Limb (tissue), 2 donors: Measurements from ENCODE around the gene MBD6.
"Not testable (repeated sequence)": the region's sequence is repeated elsewhere in the genome, so short reads cannot be mapped to it uniquely, and the experiment has no call there.

Experiments used
- DNase-seq, 2 donors: peaks; one replicate each; pipeline ENCODE4 v3.0.0-alpha.2; 2016; ENCODE audit errors: extremely low spot score in 2 of 2

Gene MBD6

DNA sequence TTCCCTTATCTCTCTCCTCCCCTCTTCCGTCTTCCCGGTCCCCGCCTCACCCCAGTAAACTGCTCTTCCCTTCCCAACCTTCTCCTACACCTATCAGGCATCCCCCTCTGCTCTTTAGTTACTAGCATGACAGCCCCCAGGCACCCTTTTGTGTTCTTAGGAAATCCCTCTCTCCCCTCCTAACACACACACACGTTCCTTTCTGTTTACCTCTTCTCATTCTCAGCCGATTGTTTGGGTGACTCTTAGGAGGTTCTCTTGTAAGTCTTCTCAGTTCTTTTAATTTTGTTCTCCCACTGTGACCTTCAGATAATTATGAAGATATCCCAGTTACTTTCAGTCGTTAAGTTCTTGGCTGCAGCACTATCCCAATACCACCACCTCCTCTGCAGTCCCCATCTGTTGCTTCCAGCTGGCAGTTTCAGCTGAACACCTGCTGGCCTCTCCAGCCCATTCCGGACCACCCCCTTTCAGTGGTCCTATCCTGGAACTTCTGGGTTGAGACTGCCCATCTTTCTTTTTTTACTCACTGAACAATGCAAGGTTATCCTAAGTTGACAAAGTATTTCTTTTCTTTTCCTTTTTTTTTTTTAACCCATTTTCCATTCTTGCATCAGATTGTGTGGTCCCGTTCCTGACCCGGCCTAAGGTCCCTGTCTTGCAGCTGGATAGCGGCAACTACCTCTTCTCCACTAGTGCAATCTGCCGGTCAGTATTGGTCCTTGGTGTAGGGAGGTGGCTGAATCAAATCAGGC, 34.0 kb upstream of the MBD6 start:
- no peak for DNase-seq

DNA sequence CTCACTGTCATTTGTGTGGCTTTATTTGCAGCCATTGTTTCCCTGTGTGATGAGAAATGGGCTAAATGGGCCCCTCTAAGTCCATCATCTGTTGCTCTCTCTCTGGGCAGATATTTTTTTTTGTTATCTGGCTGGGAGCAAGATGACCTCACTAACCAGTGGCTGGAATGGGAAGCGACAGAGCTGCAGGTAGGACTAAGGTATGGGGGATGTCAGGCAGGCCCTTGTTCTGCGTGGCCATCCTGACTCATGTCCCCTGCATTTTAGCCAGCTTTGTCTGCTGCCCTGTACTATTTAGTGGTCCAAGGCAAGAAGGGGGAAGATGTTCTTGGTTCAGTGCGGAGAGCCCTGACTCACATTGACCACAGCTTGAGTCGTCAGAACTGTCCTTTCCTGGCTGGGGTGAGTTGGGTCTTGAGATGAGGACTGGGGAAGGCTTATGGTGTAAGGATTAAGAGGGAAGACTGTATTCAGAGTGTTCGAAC, 33.4 kb upstream of the MBD6 start:
- no peak for DNase-seq

DNA sequence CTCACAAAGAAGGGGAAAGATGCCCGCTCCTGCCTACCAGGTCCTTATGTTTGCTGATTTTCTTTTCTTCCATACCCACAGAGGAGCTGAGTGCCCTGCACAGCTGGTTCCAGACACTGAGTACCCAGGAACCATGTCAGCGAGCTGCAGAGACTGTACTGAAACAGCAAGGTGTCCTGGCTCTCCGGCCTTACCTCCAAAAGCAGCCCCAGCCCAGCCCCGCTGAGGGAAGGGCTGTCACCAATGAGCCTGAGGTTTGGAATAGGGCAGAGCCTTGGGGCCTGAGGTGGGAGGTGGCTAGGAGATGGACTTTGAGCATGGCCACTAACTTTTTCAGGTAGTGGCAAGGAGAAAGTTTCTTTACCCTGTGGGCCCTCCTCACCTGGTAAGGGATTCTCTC, 32.5 kb upstream of the MBD6 start:
- DNase-seq = no peak

- no peak for DNase-seq
These were observed 31.0 kb upstream of the MBD6 start for GRCh38 chr12:57491393-57492280.

GRCh38 chr12:57495051-57495701, 27.4 kb upstream of the MBD6 start:
- DNase-seq = not testable (repeated sequence)

DNA sequence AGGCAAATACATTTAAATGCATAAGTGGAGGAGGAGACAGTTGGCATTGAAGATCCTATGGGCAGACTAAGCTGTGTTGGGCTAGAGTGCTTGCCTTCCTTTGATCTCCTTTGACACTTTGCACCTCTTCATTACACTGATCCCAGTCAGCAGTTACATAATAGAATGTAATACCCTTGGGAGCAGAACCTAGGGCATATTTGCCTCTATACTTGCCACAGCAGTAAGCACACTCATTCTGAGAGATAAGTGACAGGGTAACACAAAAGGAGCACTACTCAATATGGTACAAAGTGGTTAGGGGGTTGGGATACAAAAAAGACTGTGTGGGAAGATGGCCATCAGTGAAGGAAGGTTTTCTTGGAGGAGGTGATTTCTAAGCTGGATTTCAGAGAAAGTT, 25.8 kb upstream of the MBD6 start:
- DNase-seq = no peak

DNA sequence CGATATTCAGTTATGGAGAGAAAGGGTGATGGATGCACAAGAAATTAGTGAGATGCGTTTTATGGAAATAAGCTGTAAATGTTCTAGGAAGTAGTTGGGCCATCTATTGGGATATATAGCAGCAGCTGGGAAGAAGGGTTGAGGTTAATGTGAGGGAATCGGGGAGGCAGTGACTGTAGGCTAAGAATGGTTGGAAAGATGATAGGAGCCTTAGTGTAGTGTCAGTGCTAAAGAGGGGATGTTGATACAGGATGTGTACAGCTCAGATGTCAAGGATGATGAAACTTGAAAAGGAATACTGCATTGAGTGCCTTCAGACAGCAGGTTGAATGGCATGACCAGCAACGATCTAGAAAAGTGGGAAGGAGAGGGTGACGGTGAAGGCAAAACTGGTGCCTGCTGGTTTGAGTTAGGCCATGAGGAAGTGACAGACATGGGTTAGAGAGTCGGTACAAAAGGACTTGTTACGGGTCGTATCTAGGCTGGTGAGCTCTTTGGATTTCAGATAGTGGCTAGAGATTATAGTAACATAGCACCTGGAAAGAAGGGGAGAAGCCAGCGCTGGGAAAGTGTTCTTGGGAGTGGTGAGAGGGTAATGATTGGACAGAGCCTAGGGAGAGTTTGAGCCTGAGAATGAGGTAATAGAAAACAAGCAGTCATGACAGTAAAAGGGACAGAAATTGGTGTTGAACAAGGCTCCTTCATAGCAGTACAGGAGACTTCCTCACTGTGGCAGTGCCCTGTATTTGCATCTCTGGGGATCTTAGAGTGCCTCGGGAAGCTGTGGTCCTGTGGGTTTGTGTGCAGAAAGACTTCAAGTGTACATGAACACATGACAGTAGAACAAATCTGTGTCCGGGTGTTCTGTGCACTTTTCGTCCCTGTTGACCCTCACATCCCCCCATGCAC, 25.1 kb upstream of the MBD6 start:
- DNase-seq = no peak

DNA sequence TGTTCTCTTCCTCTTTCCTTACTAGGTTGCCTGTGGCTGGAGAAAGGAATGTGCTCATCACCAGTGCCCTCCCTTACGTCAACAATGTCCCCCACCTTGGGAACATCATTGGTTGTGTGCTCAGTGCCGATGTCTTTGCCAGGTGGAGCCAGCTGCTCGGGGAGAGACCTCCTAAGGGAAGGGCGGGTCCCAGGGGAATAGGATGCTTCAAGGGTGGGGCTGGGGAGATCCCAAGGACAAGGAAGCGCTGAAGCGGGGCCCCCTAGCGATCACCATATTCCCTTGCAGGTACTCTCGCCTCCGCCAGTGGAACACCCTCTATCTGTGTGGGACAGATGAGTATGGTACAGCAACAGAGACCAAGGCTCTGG, 24.5 kb upstream of the MBD6 start:
- DNase-seq = no peak

DNA sequence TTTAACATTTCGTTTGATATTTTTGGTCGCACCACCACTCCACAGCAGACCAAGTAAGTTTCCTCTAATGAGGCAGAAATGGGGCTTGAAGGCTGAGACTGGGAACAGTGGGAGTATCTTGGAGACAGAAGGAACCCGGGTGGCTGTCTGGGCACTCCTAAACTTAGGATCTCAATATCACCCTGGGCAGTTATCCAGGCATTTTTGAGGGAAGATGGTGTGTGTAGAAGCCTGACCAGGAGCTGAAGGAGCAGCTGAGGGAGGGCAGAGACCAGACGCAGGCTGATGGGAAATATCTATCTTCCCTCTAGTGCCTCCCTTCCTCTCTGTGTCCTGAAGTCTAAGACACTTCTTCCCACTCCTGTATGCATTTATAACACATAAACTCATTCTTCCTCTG, 24.1 kb upstream of the MBD6 start:
- no peak for DNase-seq

GRCh38 chr12:57500213-57500612, 22.4 kb upstream of the MBD6 start:
- DNase-seq = no peak

DNA sequence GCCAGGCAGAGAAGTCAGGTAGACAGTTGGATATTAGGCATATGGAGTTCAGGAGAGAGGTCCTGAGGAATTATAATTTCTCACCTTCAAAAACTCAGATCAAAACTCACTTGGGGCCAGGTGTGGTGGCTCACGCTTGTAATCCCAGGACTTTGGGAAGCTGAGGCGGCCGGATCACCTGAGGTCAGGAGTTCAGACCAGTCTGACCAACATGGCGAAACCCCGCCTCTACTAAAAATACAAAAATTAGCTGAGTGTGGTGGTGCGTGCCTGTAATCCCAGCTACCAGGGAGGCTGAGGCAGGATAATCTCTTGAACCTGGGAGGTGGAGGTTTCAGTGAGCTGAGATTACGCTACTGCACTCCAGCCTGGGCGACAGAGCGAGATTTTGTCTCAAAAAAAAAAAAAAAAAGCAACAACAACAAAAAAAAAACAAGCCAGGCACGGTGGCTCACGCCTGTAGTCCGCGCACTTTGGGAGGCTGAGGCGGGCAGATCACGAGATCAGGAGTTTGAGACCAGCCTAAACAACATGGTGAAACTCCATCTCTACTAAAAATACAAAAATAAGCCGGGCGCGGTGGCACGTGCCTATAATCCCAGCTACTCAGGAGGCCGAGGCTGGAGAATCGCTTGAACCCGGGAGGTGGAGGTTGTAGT, 20.2 kb upstream of the MBD6 start:
- not testable (repeated sequence) for DNase-seq

DNA sequence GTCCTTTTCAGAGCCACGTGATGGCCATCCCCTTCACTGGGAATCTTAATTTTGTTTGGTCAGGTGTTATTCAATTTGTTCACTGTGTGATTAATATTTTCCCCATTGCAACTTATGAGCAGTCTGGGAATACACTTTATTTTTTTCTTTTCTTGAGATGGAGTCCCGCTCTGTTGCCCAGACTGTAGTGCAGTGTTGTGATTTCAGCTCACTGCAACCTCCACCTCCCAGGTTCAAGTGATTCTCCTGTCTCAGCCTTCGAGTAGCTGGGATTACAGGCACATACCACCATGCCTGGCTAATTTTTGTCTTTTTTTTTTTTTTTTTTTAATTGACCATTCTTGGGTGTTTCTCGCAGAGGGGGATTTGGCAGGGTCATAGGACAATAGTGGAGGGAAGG, 16.1 kb upstream of the MBD6 start:
- not testable (repeated sequence) for DNase-seq

DNA sequence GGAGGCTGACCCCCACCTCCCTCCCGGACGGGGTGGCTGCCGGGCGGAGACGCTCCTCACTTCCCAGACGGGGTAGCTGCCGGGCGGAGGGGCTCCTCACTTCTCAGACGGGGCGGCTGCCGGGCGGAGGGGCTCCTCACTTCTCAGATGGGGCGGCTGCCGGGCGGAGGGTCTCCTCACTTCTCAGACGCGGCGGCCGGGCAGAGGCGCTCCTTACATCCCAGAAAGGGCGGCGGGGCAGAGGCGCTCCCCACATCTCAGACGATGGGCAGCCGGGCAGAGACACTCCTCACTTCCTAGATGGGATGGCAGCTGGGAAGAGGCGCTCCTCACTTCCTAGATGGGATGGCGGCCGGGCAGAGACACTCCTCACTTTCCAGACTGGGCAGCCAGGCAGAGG, 14.8 kb upstream of the MBD6 start:
- not testable (repeated sequence) for DNase-seq

DNA sequence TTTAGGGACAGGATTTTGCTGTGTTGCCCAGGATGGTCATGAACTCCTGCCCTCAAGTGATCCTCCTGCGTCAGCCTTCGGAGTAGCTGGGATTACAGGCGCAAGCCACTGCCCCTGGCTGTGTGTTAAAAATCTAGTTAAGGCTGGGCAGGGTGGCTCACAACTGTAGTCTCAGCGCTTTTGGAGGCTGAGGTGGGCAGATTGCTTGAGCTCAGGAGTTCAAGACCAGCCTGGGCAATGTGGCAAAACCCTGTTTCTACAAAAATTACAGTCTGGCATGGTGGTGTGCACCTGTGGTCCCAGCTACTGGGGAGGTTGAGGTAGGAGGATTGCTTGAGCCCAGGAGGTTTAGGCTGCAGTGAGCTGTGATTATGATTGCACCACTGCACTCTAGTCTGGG, 11.5 kb upstream of the MBD6 start:
- DNase-seq = no peak

- DNase-seq = no peak
These were observed 10.9 kb upstream of the MBD6 start for GRCh38 chr12:57511588-57512325.

DNA sequence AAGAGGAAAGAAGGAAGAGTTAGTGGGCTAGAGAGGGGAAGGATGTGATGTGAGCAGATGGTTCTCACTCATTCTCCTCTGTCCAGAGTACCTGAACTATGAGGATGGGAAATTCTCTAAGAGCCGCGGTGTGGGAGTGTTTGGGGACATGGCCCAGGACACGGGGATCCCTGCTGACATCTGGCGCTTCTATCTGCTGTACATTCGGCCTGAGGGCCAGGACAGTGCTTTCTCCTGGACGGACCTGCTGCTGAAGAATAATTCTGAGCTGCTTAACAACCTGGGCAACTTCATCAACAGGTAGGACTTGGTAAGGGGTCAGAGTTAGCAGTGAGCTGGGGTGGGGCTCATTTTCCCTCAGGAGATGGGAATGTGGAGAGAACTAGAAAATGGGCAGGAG, 10.0 kb upstream of the MBD6 start:
- no peak for DNase-seq

GRCh38 chr12:57513266-57513665, 9.4 kb upstream of the MBD6 start:
- DNase-seq = no peak

GRCh38 chr12:57513677-57514076, 8.9 kb upstream of the MBD6 start:
- DNase-seq = not testable (repeated sequence)

- not testable (repeated sequence) for DNase-seq
These were observed 8.4 kb upstream of the MBD6 start for GRCh38 chr12:57514246-57514645.
